HepG2 (cell line): Measurements from ENCODE around the gene UST. TPM values are rescaled to one million over a fixed set of nuclear protein-coding genes. Genes with fewer than 3 reads are reported as not detected.

Source experiments
- ATAC-seq: fragments of 200-7000 bp; cut with Tn5 transposase; 3 replicates; pipeline ENCODE4 v1.9.1; 2020; ENCODE audit warnings: mild to moderate bottlenecking, moderate library complexity
- BruUV-seq: library from RNA; stranded (reverse); fragments of 400-500 nt; replicated peaks from 2 replicates; lab custom pipeline; 2021; lab: Mats Ljungman, UMichigan
- CTCF ChIA-PET: fragments of 300-600 bp; formaldehyde crosslinking; extraction: SDS; loops from one replicate; lab custom pipeline; 2021; ENCODE audit warnings: low total read pairs, inconsistent platforms, low intra/inter-chr PET ratio; lab: Yijun Ruan, JAX
- POLR2A ChIA-PET: fragments of 350-600 bp; sonication (Branson Sonifier 250); formaldehyde crosslinking; loops from one replicate; lab custom pipeline; 2020; ENCODE audit warnings: antibody characterized with exemption, inconsistent platforms; lab: Yijun Ruan, JAX
- DNase-seq: peaks from one replicate; pipeline ENCODE4 v3.0.0-alpha.2; 2015; ENCODE audit warnings: low spot score
- FAIRE-seq: peaks from 3 replicates; lab custom pipeline; 2011; peaks lifted over from hg19 to GRCh38; lab: Jason Lieb, UNC
- H2AFZ ChIP-seq: one replicate; pipeline ENCODE4 v1.6.1; 2011; ENCODE audit warnings: low read length, inconsistent platforms
- H3K27ac ChIP-seq: fragments of 300-600 bp; 3 replicates; pipeline ENCODE4 v1.8.0; 2011; ENCODE audit warnings: mixed run types, mild to moderate bottlenecking, mixed read lengths, low read length, inconsistent platforms; ENCODE audit not compliant: insufficient read depth; ENCODE audit errors: extremely low read length
- H3K27me3 ChIP-seq, 2 experiments: fragments of 200-600 bp in 1 of 2; 2 replicates in 1 of 2; 3 replicates in 1 of 2; pipeline versions ENCODE4 v1.6.0 to v1.8.0; 2011; ENCODE audit warnings: low read length in 2 of 2, mild to moderate bottlenecking in 2 of 2, moderate library complexity in 2 of 2, inconsistent platforms in 1 of 2; ENCODE audit not compliant: insufficient read depth in 2 of 2, control insufficient read depth in 1 of 2
- H3K36me3 ChIP-seq, 2 experiments: fragments of 200-600 bp in 1 of 2; replicated peaks in 1 of 2; 2 replicates in 1 of 2; 3 replicates in 1 of 2; pipeline versions ENCODE4 v1.5.1 to v1.8.0; 2011; ENCODE audit warnings: low read length in 2 of 2, inconsistent platforms in 1 of 2; ENCODE audit not compliant: insufficient read depth in 2 of 2, control insufficient read depth in 1 of 2
- H3K4me1 ChIP-seq: 2 replicates; pipeline ENCODE4 v1.5.1; 2012; ENCODE audit warnings: low read length, inconsistent platforms; ENCODE audit not compliant: insufficient read depth
- H3K4me2 ChIP-seq: 2 replicates; pipeline ENCODE4 v1.6.0; 2011; ENCODE audit warnings: low read depth, low read length, inconsistent platforms
- H3K4me3 ChIP-seq, 3 experiments: fragments of 200-600 bp in 1 of 3; sonication (generic), shearing (Covaris generic) in 1 of 3; replicated peaks in 1 of 3; 2 replicates each; pipeline ENCODE4 v1.5.1; 2011 to 2016; ENCODE audit warnings: low read length in 3 of 3, inconsistent platforms in 2 of 3, low read depth in 2 of 3, mild to moderate bottlenecking in 2 of 3, control low read depth in 1 of 3, mixed read lengths in 1 of 3; ENCODE audit not compliant: insufficient read depth in 1 of 3
- H3K79me2 ChIP-seq: one replicate; pipeline ENCODE4 v1.6.1; 2011; ENCODE audit warnings: low read length, inconsistent platforms; ENCODE audit not compliant: insufficient read depth
- H3K9ac ChIP-seq: 2 replicates; pipeline ENCODE4 v1.6.0; 2011; ENCODE audit warnings: mild to moderate bottlenecking, low read depth, low read length, inconsistent platforms; ENCODE audit not compliant: insufficient read depth
- H3K9me3 ChIP-seq: 2 replicates; pipeline ENCODE4 v1.5.1; 2012; ENCODE audit warnings: mild to moderate bottlenecking, low read length
- H4K20me1 ChIP-seq: 2 replicates; pipeline ENCODE4 v1.6.0; 2011; ENCODE audit warnings: inconsistent platforms, mild to moderate bottlenecking, low read length, moderate library complexity; ENCODE audit not compliant: insufficient read depth
- CEBPB ChIP-seq: IDR thresholded peaks from 2 replicates; pipeline ENCODE4 v1.6.1; 2011; ENCODE audit warnings: low read depth, low read length, improper control_type of control experiment, borderline replicate concordance
- FOXO1 ChIP-seq: sonication (generic); formaldehyde crosslinking; IDR thresholded peaks from 2 replicates; pipeline ENCODE4 v1.4.0; 2020; ENCODE audit warnings: missing genetic modification reagents
- PPARG ChIP-seq: conservative IDR thresholded peaks from 2 replicates; pipeline ENCODE4 v1.6.1; 2016; ENCODE audit warnings: missing biosample characterization, missing genetic modification reagents
- SALL1 ChIP-seq: sonication (generic); formaldehyde crosslinking; IDR thresholded peaks from 2 replicates; pipeline ENCODE4 v1.8.0; 2022; ENCODE audit warnings: mild to moderate bottlenecking, missing genetic modification reagents
- SETDB1 ChIP-seq: sonication (generic); formaldehyde crosslinking; IDR thresholded peaks from 2 replicates; pipeline ENCODE4 v1.5.1; 2020; ENCODE audit warnings: missing genetic modification reagents, mild to moderate bottlenecking, borderline replicate concordance
- U2AF2 ChIP-seq: fragments of 200-400 bp; formaldehyde crosslinking; IDR thresholded peaks from 2 replicates; pipeline ENCODE4 v1.6.1; 2017; ENCODE audit warnings: low read depth, mild to moderate bottlenecking, low read length
- ZFY ChIP-seq: sonication (generic); formaldehyde crosslinking; IDR thresholded peaks from 2 replicates; pipeline ENCODE4 v1.4.0; 2020; ENCODE audit warnings: missing genetic modification reagents
- ZNF598 ChIP-seq: sonication (generic); formaldehyde crosslinking; IDR thresholded peaks from 2 replicates; pipeline ENCODE4 v1.5.1; 2020; ENCODE audit warnings: mild to moderate bottlenecking, missing genetic modification reagents, borderline replicate concordance
- WGBS: methylation state at CpG from one replicate; pipeline ENCODE4 v1.1.6; 2017; ENCODE audit warnings: low lambda C conversion rate; 5-methylcytosine and 5-hydroxymethylcytosine counted together
- in situ Hi-C: cut with HindIII; loops from 2 replicates; pipeline ENCODE4 v1.10.0; 2017; ENCODE audit warnings: low pct_unique_long_range_greater_than_20kb; ENCODE audit not compliant: extremely low pct_ligation_motif_present
- intact Hi-C: fragments of 100-400 bp; cut with micrococcal nuclease; formaldehyde crosslinking; loops from one replicate; pipeline ENCODE4 v1.10.0; 2022; ENCODE audit not compliant: unreplicated experiment
- polyA plus RNA-seq, 8 experiments: library from polyadenylated mRNA; depleted of rRNA in 3 of 8; stranded (reverse) in 7 of 8; unstranded in 1 of 8; fragments of >200 nt; fragmentation: Illumina TruSeq in 4 of 8; extraction: Trizol in 4 of 8; gene quantifications; 2 replicates each; pipeline versions ENCODE4 v1.2.1 to v1.2.3, GENCODE V29; 2011 to 2016; ENCODE audit warnings: low read depth in 4 of 8, missing spikeins in 1 of 8, mixed read lengths in 1 of 8; ENCODE audit not compliant: insufficient read depth in 1 of 8
- total RNA-seq, 5 experiments: library from RNA; depleted of rRNA; stranded (reverse); fragments of >200 nt; fragmentation: Illumina TruSeq; extraction: Trizol; gene quantifications; 2 replicates each; pipeline ENCODE4 v1.2.3, GENCODE V29; 2016; ENCODE audit warnings: low read depth in 1 of 5
- TF ChIP-seq, protein P1 (sequence below): IDR thresholded peaks from 2 replicates; pipeline ENCODE4 v1.4.0; 2020; ENCODE audit warnings: mild to moderate bottlenecking, missing genetic modification reagents

UST gene
- total and polyA plus RNA-seq, 2 of the 13 experiments (the other 11 are each of a cell fraction or from before 2014, with no cell fraction given) = 0.27 TPM; not detected in 1

DNA sequence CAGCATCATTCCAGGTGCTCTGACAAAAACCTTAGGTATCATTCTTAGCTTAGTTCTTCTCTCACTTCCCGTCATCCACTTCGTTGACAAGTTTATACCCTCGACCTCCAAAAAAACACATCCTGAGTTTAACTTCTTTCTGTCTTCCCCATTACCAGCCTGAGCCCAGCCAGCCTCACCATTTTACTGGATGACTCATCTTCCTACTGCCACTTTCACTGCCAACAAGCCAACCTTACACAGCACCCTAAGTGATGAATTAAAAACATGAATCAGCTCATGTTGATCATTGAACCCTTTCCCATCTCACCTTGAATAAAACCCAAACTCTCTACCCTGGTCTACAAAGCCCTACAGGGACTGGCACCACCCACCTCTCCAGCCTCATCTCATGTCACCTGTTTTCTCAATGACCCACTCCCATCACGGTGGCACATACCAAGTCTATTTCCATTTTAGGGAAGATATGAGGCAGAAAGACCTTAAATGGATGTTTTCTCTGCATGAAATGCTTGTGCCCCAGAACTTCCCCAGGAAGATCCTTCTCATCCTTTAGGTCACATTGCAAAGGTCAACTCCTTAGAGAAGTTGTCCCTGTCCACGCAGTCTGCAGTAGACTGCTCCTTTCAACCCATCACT lies 9.9 kb upstream of the UST start:
- WGBS = 24% methylated on average over 5 of the region's 5 CpGs
- Histone ChIP-seq H3K36me3 (no peaks in the 10 kb centered on the region), H3K4me2 (no peak overlapping the region), H3K27ac (no peak overlapping the region), H3K4me3 (no peak overlapping the region), H2AFZ (no peak overlapping the region), H3K79me2 (no peaks in the 10 kb centered on the region), H3K9ac (no peak overlapping the region), H4K20me1 (no peaks in the 10 kb centered on the region), H3K27me3 (no peaks in the 10 kb centered on the region), H3K4me1 (no peaks in the 10 kb centered on the region), H3K9me3 (no peaks in the 10 kb centered on the region)
- BruUV-seq = no TSS peak
- no peak for FAIRE-seq
- DNase-seq = no peak
- CTCF ChIA-PET = no interaction called here
- intact Hi-C loops = no loop called here
- in situ Hi-C loops = no loop called here
- ATAC-seq = no peak
- POLR2A ChIA-PET = no interaction called here
- TF ChIP-seq, protein P1, sequence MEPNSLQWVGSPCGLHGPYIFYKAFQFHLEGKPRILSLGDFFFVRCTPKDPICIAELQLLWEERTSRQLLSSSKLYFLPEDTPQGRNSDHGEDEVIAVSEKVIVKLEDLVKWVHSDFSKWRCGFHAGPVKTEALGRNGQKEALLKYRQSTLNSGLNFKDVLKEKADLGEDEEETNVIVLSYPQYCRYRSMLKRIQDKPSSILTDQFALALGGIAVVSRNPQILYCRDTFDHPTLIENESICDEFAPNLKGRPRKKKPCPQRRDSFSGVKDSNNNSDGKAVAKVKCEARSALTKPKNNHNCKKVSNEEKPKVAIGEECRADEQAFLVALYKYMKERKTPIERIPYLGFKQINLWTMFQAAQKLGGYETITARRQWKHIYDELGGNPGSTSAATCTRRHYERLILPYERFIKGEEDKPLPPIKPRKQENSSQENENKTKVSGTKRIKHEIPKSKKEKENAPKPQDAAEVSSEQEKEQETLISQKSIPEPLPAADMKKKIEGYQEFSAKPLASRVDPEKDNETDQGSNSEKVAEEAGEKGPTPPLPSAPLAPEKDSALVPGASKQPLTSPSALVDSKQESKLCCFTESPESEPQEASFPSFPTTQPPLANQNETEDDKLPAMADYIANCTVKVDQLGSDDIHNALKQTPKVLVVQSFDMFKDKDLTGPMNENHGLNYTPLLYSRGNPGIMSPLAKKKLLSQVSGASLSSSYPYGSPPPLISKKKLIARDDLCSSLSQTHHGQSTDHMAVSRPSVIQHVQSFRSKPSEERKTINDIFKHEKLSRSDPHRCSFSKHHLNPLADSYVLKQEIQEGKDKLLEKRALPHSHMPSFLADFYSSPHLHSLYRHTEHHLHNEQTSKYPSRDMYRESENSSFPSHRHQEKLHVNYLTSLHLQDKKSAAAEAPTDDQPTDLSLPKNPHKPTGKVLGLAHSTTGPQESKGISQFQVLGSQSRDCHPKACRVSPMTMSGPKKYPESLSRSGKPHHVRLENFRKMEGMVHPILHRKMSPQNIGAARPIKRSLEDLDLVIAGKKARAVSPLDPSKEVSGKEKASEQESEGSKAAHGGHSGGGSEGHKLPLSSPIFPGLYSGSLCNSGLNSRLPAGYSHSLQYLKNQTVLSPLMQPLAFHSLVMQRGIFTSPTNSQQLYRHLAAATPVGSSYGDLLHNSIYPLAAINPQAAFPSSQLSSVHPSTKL (CRISPR knock-in tag) = no peak
- TF ChIP-seq ZNF598 (CRISPR knock-in tag) (no peak), SETDB1 (CRISPR knock-in tag) (no peak), CEBPB (no peak), FOXO1 (CRISPR knock-in tag) (no peak), ZFY (CRISPR knock-in tag) (no peak), U2AF2 (no peak), SALL1 (CRISPR knock-in tag) (no peak), PPARG (no peak)
